A549 (cell line): Measurements from ENCODE around the gene WIZ. TPM values are rescaled to one million over a fixed set of nuclear protein-coding genes. Genes with fewer than 3 reads are reported as not detected.
A peak's percentile ranks its signal among the peaks of the same experiment; 100 is the strongest.

Experiments used
- ATAC-seq, 2 experiments: fragments of 200-7000 bp in 1 of 2; fragments of >200 bp in 1 of 2; cut with Nextera tagmentation in 1 of 2; cut with Tn5 transposase in 1 of 2; 3 replicates each; pipeline versions ENCODE4 v1.8.0 to v1.9.1; 2018 to 2020; ENCODE audit warnings: mild to moderate bottlenecking in 1 of 2, moderate library complexity in 1 of 2
- CTCF ChIA-PET: fragments of 300-600 bp; sonication (Branson Sonifier 250); formaldehyde crosslinking; extraction: SDS; loops from one replicate; lab custom pipeline; 2021; ENCODE audit warnings: antibody characterized with exemption, inconsistent platforms; lab: Yijun Ruan, JAX
- POLR2A ChIA-PET: fragments of 350-600 bp; formaldehyde crosslinking; extraction: SDS; loops from one replicate; lab custom pipeline; 2021; ENCODE audit warnings: antibody characterized with exemption, inconsistent platforms; lab: Yijun Ruan, JAX
- DNase-seq, 2 experiments: peaks; one replicate each; pipeline versions ENCODE4 v3.0.0 to v3.0.0-alpha.2; 2011 to 2016; ENCODE audit warnings: low read depth in 1 of 2, low spot score in 1 of 2
- FAIRE-seq: peaks from 2 replicates; lab custom pipeline; 2011; peaks lifted over from hg19 to GRCh38; lab: Jason Lieb, UNC
- H3K27ac ChIP-seq, 2 experiments: fragments of >200 bp; sonication (Bioruptor Twin); formaldehyde crosslinking; 3 replicates each; pipeline ENCODE4 v1.5.1; 2016 to 2017
- H3K4me1 ChIP-seq: fragments of >200 bp; sonication (Bioruptor Twin); formaldehyde crosslinking; 3 replicates; pipeline ENCODE4 v1.6.1; 2016
- H3K4me2 ChIP-seq: fragments of >200 bp; sonication (Bioruptor Twin); formaldehyde crosslinking; 3 replicates; pipeline ENCODE4 v1.6.1; 2016
- H3K4me3 ChIP-seq: fragments of >200 bp; sonication (Bioruptor Twin); formaldehyde crosslinking; 3 replicates; pipeline ENCODE4 v1.5.1; 2016
- H3K9me3 ChIP-seq: fragments of >200 bp; sonication (Bioruptor Twin); formaldehyde crosslinking; 3 replicates; pipeline ENCODE4 v1.6.1; 2016
- BCL3 ChIP-seq: fragments of >200 bp; sonication (Bioruptor Twin); formaldehyde crosslinking; IDR thresholded peaks from 3 replicates; pipeline ENCODE4 v1.6.1; 2016
- CBX8 ChIP-seq: fragments of 200-600 bp; sonication (generic); IDR thresholded peaks from 2 replicates; pipeline ENCODE4 v1.6.1; 2016
- CEBPB ChIP-seq, 2 experiments: fragments of >200 bp in 1 of 2; sonication (Bioruptor Twin) in 1 of 2; formaldehyde crosslinking in 1 of 2; IDR thresholded peaks; 2 replicates each; pipeline ENCODE4 v1.6.1; 2012 to 2016
- CHD2 ChIP-seq: fragments of 150-350 bp; IDR thresholded peaks from 2 replicates; pipeline ENCODE4 v1.6.1; 2014; ENCODE audit warnings: low read length; ENCODE audit not compliant: partially characterized antibody
- CTCF ChIP-seq: fragments of >200 bp; sonication (Bioruptor Twin); formaldehyde crosslinking; IDR thresholded peaks from 3 replicates; pipeline ENCODE4 v1.5.1; 2016
- ELK1 ChIP-seq: fragments of 150-350 bp; IDR thresholded peaks from 2 replicates; pipeline ENCODE4 v1.6.1; 2014; ENCODE audit warnings: low read depth, mild to moderate bottlenecking, low read length
- FOSL2 ChIP-seq, 2 experiments: fragments of 450-650 bp in 1 of 2; fragments of >200 bp in 1 of 2; sonication (Bioruptor Twin) in 1 of 2; formaldehyde crosslinking; IDR thresholded peaks; 2 replicates each; pipeline versions ENCODE4 v1.5.0 to v1.6.1; 2016 to 2020; ENCODE audit warnings: mild to moderate bottlenecking in 1 of 2, moderate library complexity in 1 of 2
- HOXB13 ChIP-seq: fragments of 250-450 bp; sonication (Bioruptor Pico); IDR thresholded peaks from 2 replicates; pipeline ENCODE4 v1.5.0; 2020; ENCODE audit warnings: low read depth, mild to moderate bottlenecking, moderate library complexity
- JUN ChIP-seq, 2 experiments: fragments of >200 bp; sonication (Bioruptor Twin); formaldehyde crosslinking; IDR thresholded peaks; 2 replicates in 1 of 2; 3 replicates in 1 of 2; pipeline ENCODE4 v1.6.1; 2016 to 2017
- JUNB ChIP-seq: fragments of >200 bp; sonication (Bioruptor Twin); formaldehyde crosslinking; IDR thresholded peaks from 2 replicates; pipeline ENCODE4 v1.6.1; 2016
- KDM5A ChIP-seq: fragments of 200-600 bp; sonication (generic); IDR thresholded peaks from 2 replicates; pipeline ENCODE4 v1.6.1; 2016; ENCODE audit warnings: antibody characterized with exemption, mild to moderate bottlenecking
- MAFK ChIP-seq: fragments of 450-650 bp; IDR thresholded peaks from 2 replicates; pipeline ENCODE4 v1.6.1; 2014; ENCODE audit not compliant: partially characterized antibody
- MYC ChIP-seq: IDR thresholded peaks from 2 replicates; pipeline ENCODE4 v1.6.1; 2012; ENCODE audit warnings: mild to moderate bottlenecking, inconsistent platforms, low read length, improper control_type of control experiment, borderline replicate concordance
- NFE2L2 ChIP-seq: fragments of 150-350 bp; conservative IDR thresholded peaks from 2 replicates; pipeline ENCODE4 v1.6.1; 2014; ENCODE audit warnings: low read length
- NPAS2 ChIP-seq: fragments of 250-450 bp; sonication (Bioruptor Pico); IDR thresholded peaks from 2 replicates; pipeline ENCODE4 v1.8.0; 2022; ENCODE audit warnings: mild to moderate bottlenecking, moderate library complexity, borderline replicate concordance
- NR3C1 ChIP-seq: fragments of >200 bp; sonication (Bioruptor Twin); formaldehyde crosslinking; IDR thresholded peaks from 3 replicates; pipeline ENCODE4 v1.6.1; 2017
- POLR2AphosphoS2 ChIP-seq: conservative IDR thresholded peaks from 2 replicates; pipeline ENCODE4 v1.6.1; 2012; ENCODE audit warnings: low read length, improper control_type of control experiment, inconsistent platforms
- REST ChIP-seq: fragments of 200-600 bp; sonication (generic); IDR thresholded peaks from 2 replicates; pipeline ENCODE4 v1.6.1; 2016; ENCODE audit warnings: antibody characterized with exemption, mild to moderate bottlenecking, moderate library complexity
- RFX5 ChIP-seq: fragments of 450-650 bp; IDR thresholded peaks from 2 replicates; pipeline ENCODE4 v1.7.1; 2014; ENCODE audit warnings: antibody characterized with exemption, mild to moderate bottlenecking, moderate library complexity
- SREBF2 ChIP-seq: fragments of 450-650 bp; IDR thresholded peaks from 2 replicates; pipeline ENCODE4 v1.6.1; 2014; ENCODE audit warnings: mild to moderate bottlenecking, moderate library complexity
- ZFP36 ChIP-seq: fragments of 450-650 bp; IDR thresholded peaks from 2 replicates; pipeline ENCODE4 v1.6.1; 2014; ENCODE audit warnings: borderline replicate concordance; ENCODE audit not compliant: partially characterized antibody
- WGBS: methylation state at CpG from one replicate; pipeline ENCODE4 v1.1.6; 2017; ENCODE audit errors: missing lambda C conversion rate; 5-methylcytosine and 5-hydroxymethylcytosine counted together
- polyA plus RNA-seq, 4 experiments: library from polyadenylated mRNA; depleted of rRNA in 3 of 4; stranded (reverse); fragments of >200 nt; fragmentation: RNase III in 1 of 4; extraction: RNeasy Plus Mini Kit Qiagen cat#74134 plus additional on column Dnase treatment in 1 of 4; gene quantifications; 2 replicates in 3 of 4; 3 replicates in 1 of 4; pipeline ENCODE4 v1.2.3, GENCODE V29; 2011 to 2017

The WIZ gene
- polyA plus RNA-seq, 2 of the 4 experiments (the other 2 are of a cell fraction): 3.7 to 15.1 TPM

GRCh38 chr19:15439821-15440641 lies 9.7 kb downstream of the WIZ start:
- 88% methylated on average over 11 of the region's 38 CpGs for WGBS
- no peak for FAIRE-seq
- H3K4me3 ChIP-seq: no peak overlapping the region
- no peak for ATAC-seq
- ChIA-PET POLR2A (no interaction called here), CTCF (interaction anchor here (1.5 kb wide), 1 partner anchor 21 kb away, joined by 4 read pairs; the partner anchor contains the start of gene AKAP8L)
- no peaks in the 10 kb centered on the region for H3K9me3 ChIP-seq
- TF ChIP-seq ZFP36 (no peak), MAFK (no peak), MYC (no peak), BCL3 (no peak), FOSL2 (IDR thresholded peaks at IDR 0.05) (no peak), FOSL2 (CRISPR knock-in tag; IDR thresholded peaks at IDR 0.05) (no peak), CHD2 (no peak), KDM5A (no peak), JUNB (no peak), RFX5 (no peak), SREBF2 (no peak), CEBPB (IDR thresholded peaks at IDR 0.05) (no peak), POLR2AphosphoS2 (no peak), NR3C1 (no peak), JUN (IDR thresholded peaks at IDR 0.05) (no peak), NFE2L2 (no peak), ELK1 (no peak), NPAS2 (CRISPR knock-in tag) (no peak)
- no peaks in the 10 kb centered on the region for H3K4me1 ChIP-seq
- no peak overlapping the region for H3K27ac ChIP-seq
- no peak overlapping the region for H3K4me2 ChIP-seq
- no peak for DNase-seq

GRCh38 chr19:15439078-15439799 lies 10.5 kb downstream of the WIZ start:
- 91% methylated on average over 15 of the region's 25 CpGs for WGBS
- H3K4me1 ChIP-seq: no peaks in the 10 kb centered on the region

More at GRCh38 chr19:15439078-15439799, 10.5 kb downstream of the WIZ start:
- FAIRE-seq: no peak
- TF ChIP-seq REST (no peak), HOXB13 (no peak), CBX8 (no peak), CTCF (no peak), MYC (no peak)
- Histone ChIP-seq H3K4me3 (no peak overlapping the region), H3K9me3 (no peaks in the 10 kb centered on the region), H3K27ac (no peak overlapping the region), H3K4me2 (no peak overlapping the region)
- ChIA-PET CTCF (interaction anchor here (1.5 kb wide), 1 partner anchor 20 kb away, joined by 4 read pairs; the partner anchor contains the start of gene AKAP8L), POLR2A (no interaction called here)
- no peak for DNase-seq
- ATAC-seq: peak in 1 of 2 experiments; percentile 11; a peak in 1 of 6 replicates
